ENCODE data around the gene ANKMY1. TPM values are rescaled to one million over a fixed set of nuclear protein-coding genes. Genes with fewer than 3 reads are reported as not detected.

The ANKMY1 gene
- total RNA-seq, 4 donors from 2014 or later = 18.0 to 22.7 (median 21.1) TPM

- H3K4me3 ChIP-seq (ENCODE audit: low read depth, poor library complexity, severe bottlenecking) = no peak overlapping the region
- no peak for TF ChIP-seq CTCF (IDR thresholded peaks at IDR 0.05)
- WGBS, 2 donors = 83 to 89% methylated on average over 1 of the region's 1 CpG
- intact Hi-C loops (cut with DNase I; ENCODE audit: low total_unique reads) = no loop called here
- DNase-seq (ENCODE audit: low spot score in 2 of 2) = peak in 1 of 2 donors; percentile 40
Measured at GRCh38 chr2:240494194-240494793, 63.5 kb downstream of the ANKMY1 start.

GRCh38 chr2:240491483-240491882, 66.3 kb downstream of the ANKMY1 start:
- intact Hi-C loops (cut with DNase I; ENCODE audit: low total_unique reads) = no loop called here
- TF ChIP-seq CTCF (IDR thresholded peaks at IDR 0.05) (no peak), POLR2A (IDR thresholded peaks at IDR 0.05) (no peak)
- DNase-seq (ENCODE audit: low spot score in 2 of 2) = no peak
- WGBS, 2 donors = 78 to 80% methylated on average over 2 of the region's 2 CpGs
- H3K4me3 ChIP-seq (ENCODE audit: low read depth, poor library complexity, severe bottlenecking) = no peak overlapping the region

GRCh38 chr2:240482141-240482540, 75.6 kb downstream of the ANKMY1 start:
- TF ChIP-seq POLR2A (IDR thresholded peaks at IDR 0.05) = no peak
- TF ChIP-seq CTCF (IDR thresholded peaks at IDR 0.05) = no peak
- H3K4me3 ChIP-seq (ENCODE audit: low read depth, poor library complexity, severe bottlenecking) = no peak overlapping the region
- intact Hi-C loops (cut with DNase I; ENCODE audit: low total_unique reads) = no loop called here
- WGBS, 2 donors = 87 to 88% methylated on average over 11 of the region's 11 CpGs
- DNase-seq (ENCODE audit: low spot score in 2 of 2) = peak in 1 of 2 donors; percentile 74

GRCh38 chr2:240481720-240482119, 76.1 kb downstream of the ANKMY1 start:
- 64 to 78% methylated on average over 5 of the region's 5 CpGs for WGBS, 2 donors

GRCh38 chr2:240480834-240481623, 76.8 kb downstream of the ANKMY1 start:
- H3K4me3 ChIP-seq (ENCODE audit: low read depth, poor library complexity, severe bottlenecking) = no peak overlapping the region
- intact Hi-C loops (cut with DNase I; ENCODE audit: low total_unique reads) = no loop called here
- no peak for TF ChIP-seq POLR2A (IDR thresholded peaks at IDR 0.05)
- no peak for TF ChIP-seq CTCF (IDR thresholded peaks at IDR 0.05)
- DNase-seq (ENCODE audit: low spot score in 2 of 2) = peak in 1 of 2 donors; percentile 79
- 90 to 91% methylated on average over 21 to 25 of the region's 25 CpGs for WGBS, 2 donors

More at GRCh38 chr2:240481720-240482119, 76.1 kb downstream of the ANKMY1 start:
- no peak for DNase-seq (ENCODE audit: low spot score in 2 of 2)
- intact Hi-C loops (cut with DNase I; ENCODE audit: low total_unique reads) = no loop called here
- no peak for TF ChIP-seq POLR2A (IDR thresholded peaks at IDR 0.05)
- TF ChIP-seq CTCF (IDR thresholded peaks at IDR 0.05) = no peak
- H3K4me3 ChIP-seq (ENCODE audit: low read depth, poor library complexity, severe bottlenecking) = no peak overlapping the region

Data from lower leg skin (tissue), 4 donors.